Endothelial cell (in vitro differentiated cells): Measurements from ENCODE around the gene TREM2. TPM values are rescaled to one million over a fixed set of nuclear protein-coding genes. Genes with fewer than 3 reads are reported as not detected.

Experiments used
- DNase-seq: peaks from one replicate; pipeline ENCODE4 v3.0.0; 2021; ENCODE audit warnings: low spot score
- H3K27ac Mint-ChIP-seq: one replicate; pipeline ENCODE4 v1.8.0; 2021; ENCODE audit warnings: mixed read lengths, inconsistent platforms; ENCODE audit not compliant: unreplicated experiment
- H3K27me3 Mint-ChIP-seq: one replicate; pipeline ENCODE4 v1.8.0; 2021; ENCODE audit warnings: mild to moderate bottlenecking, moderate library complexity, mixed read lengths, inconsistent platforms; ENCODE audit not compliant: unreplicated experiment
- H3K36me3 Mint-ChIP-seq: one replicate; pipeline ENCODE4 v1.8.0; 2021; ENCODE audit warnings: mild to moderate bottlenecking, low read depth, mixed read lengths, inconsistent platforms; ENCODE audit not compliant: unreplicated experiment
- H3K4me1 Mint-ChIP-seq: one replicate; pipeline ENCODE4 v1.8.0; 2021; ENCODE audit warnings: mild to moderate bottlenecking, mixed read lengths, inconsistent platforms; ENCODE audit not compliant: unreplicated experiment
- H3K4me3 Mint-ChIP-seq: one replicate; pipeline ENCODE4 v1.8.0; 2021; ENCODE audit warnings: mild to moderate bottlenecking, mixed read lengths, inconsistent platforms; ENCODE audit not compliant: unreplicated experiment
- H3K9me3 Mint-ChIP-seq: one replicate; pipeline ENCODE4 v1.8.0; 2021; ENCODE audit warnings: mixed read lengths, inconsistent platforms; ENCODE audit not compliant: unreplicated experiment
- CTCF ChIP-seq: fragments of 200-600 bp; sonication (generic); IDR thresholded peaks from one replicate; pipeline ENCODE4 v1.5.0; 2021; ENCODE audit warnings: antibody characterized with exemption; ENCODE audit not compliant: unreplicated experiment
- total RNA-seq: library from RNA; stranded (reverse); fragmentation: NEBNext Ultra II Directional; extraction: Animal tissue kit (Norgen Biotek cat#: 25700); gene quantifications from one replicate; pipeline ENCODE4 v1.2.1, GENCODE V29; 2021; ENCODE audit not compliant: unreplicated experiment

The TREM2 gene
- total RNA-seq, 1 donor from 2014 or later = not detected

DNA sequence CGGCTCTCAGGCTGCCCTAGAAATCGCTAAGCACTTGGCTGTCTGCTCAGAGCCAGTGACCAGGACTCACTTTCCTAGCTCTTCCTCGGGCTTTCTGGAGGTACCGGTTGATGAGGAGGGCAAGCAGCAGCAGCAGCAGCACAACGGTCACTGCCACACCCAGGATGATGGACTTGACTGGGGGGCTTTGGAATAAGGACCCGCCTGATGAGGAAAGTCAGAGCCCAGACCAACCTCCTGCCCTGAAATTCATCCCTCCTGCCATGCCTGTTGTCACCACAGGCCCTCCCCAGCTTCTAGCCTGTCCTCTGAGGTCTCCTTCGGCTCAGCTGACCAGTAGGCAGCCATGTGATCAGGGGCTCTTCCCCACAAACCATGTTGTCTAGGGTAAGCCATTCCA is 21.8 kb upstream of the TREM2 start:
- Mint-ChIP-seq H3K27me3 (peaks cover under 1% of the 10 kb centered on the region), H3K27ac (no peak overlapping the region), H3K36me3 (no peaks in the 10 kb centered on the region), H3K4me3 (no peak overlapping the region), H3K4me1 (peaks cover 13% of the 10 kb centered on the region), H3K9me3 (no peaks in the 10 kb centered on the region)
- DNase-seq = no peak
- no peak for TF ChIP-seq CTCF

DNA sequence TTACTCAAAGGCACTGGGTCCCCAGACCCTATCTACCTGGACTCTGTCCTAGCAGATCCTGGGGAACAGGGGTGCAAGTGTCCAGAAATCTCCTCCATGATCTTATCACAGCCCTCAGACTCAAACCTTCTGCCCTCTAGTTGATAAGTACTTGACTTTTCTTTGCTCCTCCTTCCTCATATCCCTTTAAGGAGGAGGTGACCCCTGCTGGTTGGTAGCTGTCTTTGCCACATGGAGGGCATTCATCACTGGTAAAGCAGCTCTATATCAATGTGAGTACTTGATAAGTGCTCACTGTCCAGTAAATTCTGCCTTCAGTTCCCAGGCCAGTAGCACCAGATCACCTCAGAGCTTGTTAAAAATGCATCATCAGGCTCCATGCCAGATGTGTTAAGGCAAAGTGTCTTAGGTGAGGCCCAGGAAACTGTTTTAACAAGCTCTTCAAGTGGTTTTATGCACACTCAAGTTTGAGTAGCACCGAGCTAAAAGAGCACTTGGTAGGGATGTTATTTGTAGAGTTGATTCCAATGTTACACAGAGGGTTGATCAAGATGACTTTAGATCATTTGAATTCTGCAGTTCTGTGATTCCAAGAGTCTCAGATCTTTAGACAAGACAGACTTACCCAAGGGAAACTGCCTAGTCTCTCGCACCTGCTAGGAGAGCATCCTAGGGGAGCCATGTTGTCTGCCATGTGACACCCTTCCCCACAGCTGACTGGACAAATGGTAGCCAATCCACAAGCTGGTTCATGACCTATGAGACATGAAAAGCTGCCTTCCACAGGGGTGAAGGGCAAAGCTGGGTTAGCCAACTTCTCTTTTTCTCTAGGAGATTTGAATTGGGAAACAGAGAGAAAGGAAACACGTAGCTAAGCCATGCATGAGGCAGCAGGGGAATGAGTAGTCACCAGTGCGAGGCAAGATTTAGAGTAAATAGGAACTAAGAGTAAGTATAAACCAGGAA is 19.4 kb upstream of the TREM2 start:
- TF ChIP-seq CTCF = peak; percentile 61
- no peaks in the 10 kb centered on the region for H3K36me3 Mint-ChIP-seq
- H3K4me3 Mint-ChIP-seq = no peak overlapping the region
- peak; percentile 54 for DNase-seq
- peaks cover 14% of the 10 kb centered on the region for H3K4me1 Mint-ChIP-seq
- peaks cover 2% of the 10 kb centered on the region for H3K27me3 Mint-ChIP-seq
- no peak overlapping the region for H3K27ac Mint-ChIP-seq
- no peaks in the 10 kb centered on the region for H3K9me3 Mint-ChIP-seq

GRCh38 chr6:41181566-41181965 is 18.6 kb upstream of the TREM2 start:
- H3K4me1 Mint-ChIP-seq = peaks cover 8% of the 10 kb centered on the region
- H3K36me3 Mint-ChIP-seq = no peaks in the 10 kb centered on the region
- H3K9me3 Mint-ChIP-seq = no peaks in the 10 kb centered on the region
- no peak for DNase-seq
- H3K27me3 Mint-ChIP-seq = peaks cover 2% of the 10 kb centered on the region
- H3K4me3 Mint-ChIP-seq = no peak overlapping the region
- no peak overlapping the region for H3K27ac Mint-ChIP-seq
- no peak for TF ChIP-seq CTCF

GRCh38 chr6:41179163-41179562 is 16.2 kb upstream of the TREM2 start:
- Mint-ChIP-seq H3K27ac (no peak overlapping the region), H3K36me3 (no peaks in the 10 kb centered on the region), H3K27me3 (peaks cover 2% of the 10 kb centered on the region), H3K4me3 (no peak overlapping the region), H3K4me1 (peaks cover 2% of the 10 kb centered on the region), H3K9me3 (no peaks in the 10 kb centered on the region)
- DNase-seq = no peak
- TF ChIP-seq CTCF = no peak

DNA sequence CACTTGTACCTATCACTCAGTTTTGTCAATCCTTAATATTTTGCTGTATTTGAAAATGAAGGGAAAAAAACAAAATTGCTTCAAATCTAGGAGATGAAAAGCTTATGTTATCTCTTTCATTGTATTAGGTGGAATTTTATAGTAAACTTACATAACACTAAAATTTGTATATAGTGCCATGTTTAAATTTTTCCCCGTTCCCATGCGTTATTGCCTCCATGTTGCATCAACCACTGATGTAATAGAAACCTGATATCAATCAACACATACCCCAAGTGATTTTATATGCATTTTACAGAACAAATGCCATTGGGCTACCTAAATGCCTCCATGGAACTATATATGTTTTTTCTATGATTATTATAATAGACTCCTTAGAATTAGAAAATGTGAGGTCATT is 14.8 kb upstream of the TREM2 start:
- peaks cover 2% of the 10 kb centered on the region for H3K27me3 Mint-ChIP-seq
- no peaks in the 10 kb centered on the region for H3K36me3 Mint-ChIP-seq
- no peak overlapping the region for H3K27ac Mint-ChIP-seq
- DNase-seq = no peak
- peaks cover 2% of the 10 kb centered on the region for H3K4me1 Mint-ChIP-seq
- no peaks in the 10 kb centered on the region for H3K9me3 Mint-ChIP-seq
- no peak for TF ChIP-seq CTCF
- H3K4me3 Mint-ChIP-seq = no peak overlapping the region
